Liver (tissue), 3 donors: ENCODE measurements around the gene BPIFB4.
"Not testable (repeated sequence)": the region's sequence is repeated elsewhere in the genome, so short reads cannot be mapped to it uniquely, and the experiment has no call there.

Source experiments
- ATF3 ChIP-seq: IDR thresholded peaks from 2 replicates; pipeline ENCODE4 v1.6.1; 2016; ENCODE audit warnings: antibody characterized with exemption
- CTCF ChIP-seq: fragments of 150-350 bp; IDR thresholded peaks from 2 replicates; pipeline ENCODE4 v1.5.1; 2017; ENCODE audit warnings: improper control_type of control experiment, low read depth, low read length; ENCODE audit not compliant: missing input control
- FOXA1 ChIP-seq: IDR thresholded peaks from 2 replicates; pipeline ENCODE4 v1.6.1; 2016; ENCODE audit warnings: antibody characterized with exemption
- GABPA ChIP-seq, 2 donors: IDR thresholded peaks in 1 of 2; conservative IDR thresholded peaks in 1 of 2; 2 replicates each; pipeline ENCODE4 v1.6.1; 2016; ENCODE audit warnings: antibody characterized with exemption in 2 of 2, mild to moderate bottlenecking in 1 of 2, moderate library complexity in 1 of 2
- JUND ChIP-seq, 2 donors: IDR thresholded peaks; 2 replicates each; pipeline ENCODE4 v1.6.1; 2016; ENCODE audit warnings: antibody characterized with exemption in 2 of 2
- MAX ChIP-seq: IDR thresholded peaks from 2 replicates; pipeline ENCODE4 v1.6.1; 2016; ENCODE audit warnings: antibody characterized with exemption
- RAD21 ChIP-seq, 2 donors: IDR thresholded peaks; 2 replicates each; pipeline ENCODE4 v1.6.1; 2016; ENCODE audit warnings: antibody characterized with exemption in 2 of 2, mild to moderate bottlenecking in 2 of 2
- REST ChIP-seq: IDR thresholded peaks from 2 replicates; pipeline ENCODE4 v1.6.1; 2016; ENCODE audit warnings: antibody characterized with exemption, mild to moderate bottlenecking
- RXRA ChIP-seq, 2 donors: IDR thresholded peaks; 2 replicates each; pipeline ENCODE4 v1.6.1; 2017 to 2018; ENCODE audit warnings: antibody characterized with exemption in 2 of 2, mild to moderate bottlenecking in 1 of 2
- SP1 ChIP-seq: IDR thresholded peaks from 2 replicates; pipeline ENCODE4 v1.6.1; 2018; ENCODE audit warnings: antibody characterized with exemption, mild to moderate bottlenecking
- TAF1 ChIP-seq: conservative IDR thresholded peaks from 2 replicates; pipeline ENCODE4 v1.6.1; 2016; ENCODE audit warnings: antibody characterized with exemption, mild to moderate bottlenecking
- YY1 ChIP-seq: IDR thresholded peaks from 2 replicates; pipeline ENCODE4 v1.6.1; 2016; ENCODE audit warnings: antibody characterized with exemption, mild to moderate bottlenecking
- ZBTB33 ChIP-seq: IDR thresholded peaks from 2 replicates; pipeline ENCODE4 v1.6.1; 2016; ENCODE audit warnings: antibody characterized with exemption
- donor health status: healthy.
- donor health status: healthy.

- TF ChIP-seq CTCF (peak; percentile 99), RAD21 (IDR thresholded peaks at IDR 0.05) (peak; percentile 98 to 99), REST (peak; percentile 89), RXRA (IDR thresholded peaks at IDR 0.05) (peak; percentile 15 to 54), FOXA1 (peak; percentile 51)
- not testable (repeated sequence) for TF ChIP-seq TAF1; ATF3; JUND (IDR thresholded peaks at IDR 0.05); YY1; SP1; ZBTB33; MAX; GABPA (IDR thresholded peaks at IDR 0.05 in 1 of 2, conservative IDR thresholded peaks at IDR 0.05 in 1 of 2)
Observed at GRCh38 chr20:33095902-33096584, 16.6 kb downstream of the BPIFB4 start.
